ENCODE data around the gene MYPOP.
"Not testable (repeated sequence)": the region's sequence is repeated elsewhere in the genome, so short reads cannot be mapped to it uniquely, and the experiment has no call there.

The MYPOP gene

GRCh38 chr19:45874620-45874966, 27.8 kb downstream of the MYPOP start:
- TF ChIP-seq GABPA (IDR thresholded peaks at IDR 0.05; ENCODE audit: low read depth): no peak
- no peak for TF ChIP-seq SPI1 (IDR thresholded peaks at IDR 0.05; ENCODE audit: borderline replicate concordance, low read depth)
- TF ChIP-seq CTCF (IDR thresholded peaks at IDR 0.05; ENCODE audit: insufficient read depth, low read length): no peak
- TF ChIP-seq POLR2AphosphoS5 (IDR thresholded peaks at IDR 0.05; ENCODE audit: low read depth): no peak
- DNase-seq (ENCODE audit: low read depth in 1 of 2, low spot score in 1 of 2): no peak
- H3K27ac ChIP-seq (replicated peaks): no peak overlapping the region
- no peak overlapping the region for H3K4me3 ChIP-seq (replicated peaks; ENCODE audit: insufficient read depth, low read length)
- peaks cover 28% of the 10 kb centered on the region for H3K27me3 ChIP-seq (ENCODE audit: insufficient read depth, poor library complexity, severe bottlenecking)

GRCh38 chr19:45873219-45873772, 29.1 kb downstream of the MYPOP start:
- TF ChIP-seq GABPA (IDR thresholded peaks at IDR 0.05; ENCODE audit: low read depth): no peak
- TF ChIP-seq CTCF (IDR thresholded peaks at IDR 0.05; ENCODE audit: insufficient read depth, low read length): no peak
- no peak for TF ChIP-seq REST (IDR thresholded peaks at IDR 0.05; ENCODE audit: insufficient replicate concordance, low read depth)
- no peak for TF ChIP-seq POLR2AphosphoS5 (IDR thresholded peaks at IDR 0.05; ENCODE audit: low read depth)
- no peak for TF ChIP-seq SPI1 (IDR thresholded peaks at IDR 0.05; ENCODE audit: borderline replicate concordance, low read depth)
- Histone ChIP-seq H3K27ac (replicated peaks) (no peak overlapping the region), H3K4me3 (replicated peaks; ENCODE audit: insufficient read depth, low read length) (no peak overlapping the region), H3K27me3 (ENCODE audit: insufficient read depth, poor library complexity, severe bottlenecking) (peaks cover 26% of the 10 kb centered on the region)
- no peak for DNase-seq (ENCODE audit: low read depth in 1 of 2, low spot score in 1 of 2)

GRCh38 chr19:45872095-45872919, 30.1 kb downstream of the MYPOP start:
- Histone ChIP-seq H3K27me3 (ENCODE audit: insufficient read depth, poor library complexity, severe bottlenecking) (peaks cover 23% of the 10 kb centered on the region), H3K27ac (replicated peaks) (no peak overlapping the region), H3K4me3 (replicated peaks; ENCODE audit: insufficient read depth, low read length) (no peak overlapping the region)
- DNase-seq (ENCODE audit: low read depth in 1 of 2, low spot score in 1 of 2): no peak
- TF ChIP-seq REST (IDR thresholded peaks at IDR 0.05; ENCODE audit: insufficient replicate concordance, low read depth): no peak

- H3K27ac ChIP-seq (replicated peaks): no peak overlapping the region
- TF ChIP-seq SPI1 (IDR thresholded peaks at IDR 0.05; ENCODE audit: borderline replicate concordance, low read depth) (no peak), POLR2AphosphoS5 (IDR thresholded peaks at IDR 0.05; ENCODE audit: low read depth) (no peak), CTCF (IDR thresholded peaks at IDR 0.05; ENCODE audit: insufficient read depth, low read length) (no peak), GABPA (IDR thresholded peaks at IDR 0.05; ENCODE audit: low read depth) (no peak), REST (IDR thresholded peaks at IDR 0.05; ENCODE audit: insufficient replicate concordance, low read depth) (no peak)
These were observed 31.6 kb downstream of the MYPOP start for GRCh38 chr19:45870798-45871197.

GRCh38 chr19:45867241-45867640, 35.2 kb downstream of the MYPOP start:
- H3K27me3 ChIP-seq (ENCODE audit: insufficient read depth, poor library complexity, severe bottlenecking): peaks cover 31% of the 10 kb centered on the region
- not testable (repeated sequence) for H3K27ac ChIP-seq (replicated peaks); H3K4me3 ChIP-seq (replicated peaks; ENCODE audit: insufficient read depth, low read length); DNase-seq (ENCODE audit: low read depth in 1 of 2, low spot score in 1 of 2)

More at GRCh38 chr19:45870798-45871197, 31.6 kb downstream of the MYPOP start:
- no peak for DNase-seq (ENCODE audit: low read depth in 1 of 2, low spot score in 1 of 2)
- Histone ChIP-seq H3K4me3 (replicated peaks; ENCODE audit: insufficient read depth, low read length) (no peak overlapping the region), H3K27me3 (ENCODE audit: insufficient read depth, poor library complexity, severe bottlenecking) (peaks cover 18% of the 10 kb centered on the region)
